Osteoblast (primary cell): ENCODE results near the gene FAM124B. TPM values are rescaled to one million over a fixed set of nuclear protein-coding genes. Genes with fewer than 3 reads are reported as not detected.

ENCODE experiments used
- DNase-seq: peaks from one replicate; pipeline ENCODE4 v3.0.0; 2011; ENCODE audit warnings: low spot score, mixed read lengths; ENCODE audit not compliant: insufficient read length; ENCODE audit errors: missing footprints
- H2AFZ ChIP-seq: 2 replicates; pipeline ENCODE4 v1.6.0; 2011; ENCODE audit warnings: mild to moderate bottlenecking, low read length
- H3K27ac ChIP-seq: 2 replicates; pipeline ENCODE4 v1.5.1; 2011; ENCODE audit warnings: mild to moderate bottlenecking, low read depth, low read length, moderate library complexity
- H3K27me3 ChIP-seq: 2 replicates; pipeline ENCODE4 v1.6.0; 2012; ENCODE audit warnings: mild to moderate bottlenecking, control low read depth, inconsistent platforms, low read length, moderate library complexity; ENCODE audit not compliant: insufficient read depth
- H3K36me3 ChIP-seq: 2 replicates; pipeline ENCODE4 v1.5.1; 2011; ENCODE audit warnings: mild to moderate bottlenecking, low read length, control low read depth, moderate library complexity; ENCODE audit not compliant: insufficient read depth
- H3K4me1 ChIP-seq: 2 replicates; pipeline ENCODE4 v1.5.1; 2011; ENCODE audit warnings: mild to moderate bottlenecking, low read length, control low read depth, moderate library complexity; ENCODE audit not compliant: insufficient read depth
- H3K4me2 ChIP-seq: 2 replicates; pipeline ENCODE4 v1.6.0; 2011; ENCODE audit warnings: mild to moderate bottlenecking, low read length; ENCODE audit not compliant: insufficient read depth
- H3K4me3 ChIP-seq: fragments of 200-600 bp; sonication (generic); 3 replicates; pipeline ENCODE4 v1.5.1; 2012; ENCODE audit warnings: mild to moderate bottlenecking, low read length, inconsistent platforms; ENCODE audit not compliant: insufficient read depth
- H3K79me2 ChIP-seq: 2 replicates; pipeline ENCODE4 v1.6.0; 2012; ENCODE audit warnings: mild to moderate bottlenecking, low read length, control low read depth, inconsistent platforms; ENCODE audit not compliant: insufficient read depth
- H3K9me3 ChIP-seq: 2 replicates; pipeline ENCODE4 v1.5.1; 2011; ENCODE audit warnings: low read depth, low read length, control low read depth
- H4K20me1 ChIP-seq: 2 replicates; pipeline ENCODE4 v1.6.0; 2012; ENCODE audit warnings: mild to moderate bottlenecking, low read length, control low read depth; ENCODE audit not compliant: insufficient read depth
- total RNA-seq: library from RNA; depleted of rRNA; stranded (reverse); fragments of >200 nt; gene quantifications from 2 replicates; pipeline ENCODE4 v1.2.3, GENCODE V29; 2012
- TF ChIP-seq, protein P1 (sequence below): IDR thresholded peaks from 2 replicates; pipeline ENCODE4 v1.5.1; 2011; ENCODE audit warnings: mild to moderate bottlenecking, low read depth, low read length, moderate library complexity; ENCODE audit errors: extremely low read depth

The FAM124B gene
- total RNA-seq, 1 donor, result not detected

- Histone ChIP-seq H2AFZ (no peak overlapping the region), H4K20me1 (no peaks in the 10 kb centered on the region), H3K27ac (no peak overlapping the region), H3K4me3 (no peak overlapping the region), H3K4me1 (no peaks in the 10 kb centered on the region), H3K4me2 (no peak overlapping the region), H3K9me3 (no peaks in the 10 kb centered on the region), H3K36me3 (no peaks in the 10 kb centered on the region), H3K79me2 (no peaks in the 10 kb centered on the region), H3K27me3 (peaks cover 5% of the 10 kb centered on the region)
- DNase-seq, result no peak
- TF ChIP-seq, protein P1, sequence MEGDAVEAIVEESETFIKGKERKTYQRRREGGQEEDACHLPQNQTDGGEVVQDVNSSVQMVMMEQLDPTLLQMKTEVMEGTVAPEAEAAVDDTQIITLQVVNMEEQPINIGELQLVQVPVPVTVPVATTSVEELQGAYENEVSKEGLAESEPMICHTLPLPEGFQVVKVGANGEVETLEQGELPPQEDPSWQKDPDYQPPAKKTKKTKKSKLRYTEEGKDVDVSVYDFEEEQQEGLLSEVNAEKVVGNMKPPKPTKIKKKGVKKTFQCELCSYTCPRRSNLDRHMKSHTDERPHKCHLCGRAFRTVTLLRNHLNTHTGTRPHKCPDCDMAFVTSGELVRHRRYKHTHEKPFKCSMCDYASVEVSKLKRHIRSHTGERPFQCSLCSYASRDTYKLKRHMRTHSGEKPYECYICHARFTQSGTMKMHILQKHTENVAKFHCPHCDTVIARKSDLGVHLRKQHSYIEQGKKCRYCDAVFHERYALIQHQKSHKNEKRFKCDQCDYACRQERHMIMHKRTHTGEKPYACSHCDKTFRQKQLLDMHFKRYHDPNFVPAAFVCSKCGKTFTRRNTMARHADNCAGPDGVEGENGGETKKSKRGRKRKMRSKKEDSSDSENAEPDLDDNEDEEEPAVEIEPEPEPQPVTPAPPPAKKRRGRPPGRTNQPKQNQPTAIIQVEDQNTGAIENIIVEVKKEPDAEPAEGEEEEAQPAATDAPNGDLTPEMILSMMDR, result no peak
Measured at GRCh38 chr2:224393157-224393872, 8.6 kb downstream of the FAM124B start.

DNA sequence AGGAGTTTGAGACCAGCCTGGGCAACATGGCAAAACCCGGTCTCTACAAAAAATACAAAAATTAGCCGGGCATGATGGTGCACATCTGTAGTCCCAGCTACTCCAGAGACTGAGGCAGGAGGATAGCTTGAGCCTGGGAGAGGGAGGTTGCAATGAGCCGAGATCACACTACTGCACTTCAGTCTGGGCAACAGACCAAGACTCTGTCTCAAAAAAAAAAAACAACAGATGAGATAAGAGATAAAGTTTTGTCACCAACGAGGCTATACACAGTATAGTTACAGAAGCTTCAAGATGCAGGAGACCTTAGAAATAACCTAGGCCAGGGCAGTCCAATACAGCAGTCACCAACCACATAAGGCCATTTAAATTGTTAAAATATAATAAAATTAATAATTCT, 9.4 kb downstream of the FAM124B start:
- TF ChIP-seq, protein P1, result no peak
- Histone ChIP-seq H3K4me3 (no peak overlapping the region), H3K4me1 (no peaks in the 10 kb centered on the region), H3K27ac (no peak overlapping the region), H3K79me2 (no peaks in the 10 kb centered on the region), H3K36me3 (no peaks in the 10 kb centered on the region), H2AFZ (no peak overlapping the region), H3K4me2 (no peak overlapping the region), H3K27me3 (peaks cover 5% of the 10 kb centered on the region), H4K20me1 (no peaks in the 10 kb centered on the region), H3K9me3 (no peaks in the 10 kb centered on the region)
- DNase-seq, result no peak

DNA sequence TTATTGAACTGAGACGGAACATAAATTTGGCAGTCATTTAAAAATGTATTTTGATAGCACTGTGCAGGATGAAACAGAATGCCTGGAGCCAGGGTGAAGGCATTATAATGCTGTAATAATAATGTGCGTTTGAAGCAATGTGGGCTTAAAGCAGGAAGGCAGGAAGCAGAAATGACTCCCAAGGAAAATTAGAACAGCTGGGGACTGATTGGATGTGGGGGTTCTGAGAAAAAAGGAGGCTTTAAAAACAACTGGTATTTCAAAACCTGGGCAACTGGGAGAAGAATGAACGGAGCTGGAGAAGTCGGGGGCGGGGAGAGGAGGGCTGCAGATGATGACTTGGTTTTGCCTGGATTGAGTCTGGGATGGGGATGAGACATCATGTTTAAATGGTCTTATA, 12.6 kb downstream of the FAM124B start:
- DNase-seq, result no peak
- Histone ChIP-seq H4K20me1 (no peaks in the 10 kb centered on the region), H2AFZ (no peak overlapping the region), H3K4me3 (no peak overlapping the region), H3K79me2 (no peaks in the 10 kb centered on the region), H3K4me2 (no peak overlapping the region), H3K9me3 (no peaks in the 10 kb centered on the region), H3K4me1 (no peaks in the 10 kb centered on the region), H3K27ac (no peak overlapping the region), H3K36me3 (no peaks in the 10 kb centered on the region), H3K27me3 (peaks cover 7% of the 10 kb centered on the region)
- TF ChIP-seq, protein P1, result no peak

GRCh38 chr2:224386876-224387275, 15.0 kb downstream of the FAM124B start:
- TF ChIP-seq, protein P1, result no peak
- Histone ChIP-seq H3K36me3 (no peaks in the 10 kb centered on the region), H3K79me2 (no peaks in the 10 kb centered on the region), H3K4me2 (no peak overlapping the region), H3K27me3 (peaks cover 10% of the 10 kb centered on the region), H4K20me1 (no peaks in the 10 kb centered on the region), H3K4me3 (no peak overlapping the region), H3K4me1 (no peaks in the 10 kb centered on the region), H3K27ac (no peak overlapping the region), H2AFZ (no peak overlapping the region), H3K9me3 (no peaks in the 10 kb centered on the region)
- DNase-seq, result no peak
